Measurements from ENCODE around the gene ORM1. TPM values are rescaled to one million over a fixed set of nuclear protein-coding genes. Genes with fewer than 3 reads are reported as not detected.

Gene ORM1
- total RNA-seq, 1 donor from 2014 or later = not detected

- H3K36me3 ChIP-seq (ENCODE audit: control insufficient read depth, insufficient read depth, low read length) = peaks cover 12% of the 10 kb centered on the region
- H3K4me3 ChIP-seq (ENCODE audit: low read depth, low read length) = no peak overlapping the region
- FAIRE-seq (no peak), DNase-seq (ENCODE audit: low read depth) (no peak)
- TF ChIP-seq CTCF (IDR thresholded peaks at IDR 0.05; ENCODE audit: insufficient read depth, low read length, severe bottlenecking) = no peak
- H3K27me3 ChIP-seq (ENCODE audit: control insufficient read depth, insufficient read depth, low read length) = no peaks in the 10 kb centered on the region
Observed at GRCh38 chr9:114294664-114295063, 28.2 kb upstream of the ORM1 start.

GRCh38 chr9:114296338-114296737, 26.6 kb upstream of the ORM1 start:
- FAIRE-seq (no peak), DNase-seq (ENCODE audit: low read depth) (no peak)
- no peak for TF ChIP-seq CTCF (IDR thresholded peaks at IDR 0.05; ENCODE audit: insufficient read depth, low read length, severe bottlenecking)
- Histone ChIP-seq H3K27me3 (ENCODE audit: control insufficient read depth, insufficient read depth, low read length) (no peaks in the 10 kb centered on the region), H3K4me3 (ENCODE audit: low read depth, low read length) (no peak overlapping the region), H3K36me3 (ENCODE audit: control insufficient read depth, insufficient read depth, low read length) (peaks cover 20% of the 10 kb centered on the region)

- H3K27me3 ChIP-seq (ENCODE audit: control insufficient read depth, insufficient read depth, low read length) = no peaks in the 10 kb centered on the region
- DNase-seq (ENCODE audit: low read depth) (no peak), FAIRE-seq (no peak)
- no peak overlapping the region for H3K4me3 ChIP-seq (ENCODE audit: low read depth, low read length)
- peaks cover 18% of the 10 kb centered on the region for H3K36me3 ChIP-seq (ENCODE audit: control insufficient read depth, insufficient read depth, low read length)
- TF ChIP-seq CTCF (IDR thresholded peaks at IDR 0.05; ENCODE audit: insufficient read depth, low read length, severe bottlenecking) = no peak
Observed at GRCh38 chr9:114299286-114300152, 23.4 kb upstream of the ORM1 start.

- Histone ChIP-seq H3K4me3 (ENCODE audit: low read depth, low read length) (no peak overlapping the region), H3K27me3 (ENCODE audit: control insufficient read depth, insufficient read depth, low read length) (no peaks in the 10 kb centered on the region), H3K36me3 (ENCODE audit: control insufficient read depth, insufficient read depth, low read length) (peaks cover 16% of the 10 kb centered on the region)
- TF ChIP-seq CTCF (IDR thresholded peaks at IDR 0.05; ENCODE audit: insufficient read depth, low read length, severe bottlenecking) = no peak
- DNase-seq (ENCODE audit: low read depth) = no peak
- no peak for FAIRE-seq
Observed at GRCh38 chr9:114300153-114300845, 22.6 kb upstream of the ORM1 start.

GRCh38 chr9:114300846-114301797, 21.8 kb upstream of the ORM1 start:
- DNase-seq (ENCODE audit: low read depth) (no peak), FAIRE-seq (no peak)
- Histone ChIP-seq H3K27me3 (ENCODE audit: control insufficient read depth, insufficient read depth, low read length) (no peaks in the 10 kb centered on the region), H3K4me3 (ENCODE audit: low read depth, low read length) (no peak overlapping the region), H3K36me3 (ENCODE audit: control insufficient read depth, insufficient read depth, low read length) (peaks cover 14% of the 10 kb centered on the region)
- TF ChIP-seq CTCF (IDR thresholded peaks at IDR 0.05; ENCODE audit: insufficient read depth, low read length, severe bottlenecking) = no peak

Measured in bronchial epithelial cell (primary cell).